D721Med (cell line): Measurements from ENCODE around the gene SPAG16.
"Not testable (repeated sequence)": the region's sequence is repeated elsewhere in the genome, so short reads cannot be mapped to it uniquely, and the experiment has no call there.

ENCODE experiments used
- DNase-seq: peaks from one replicate; pipeline ENCODE4 v3.0.0; 2011; ENCODE audit warnings: low spot score; ENCODE audit not compliant: insufficient read length
- FAIRE-seq: peaks from 2 replicates; lab custom pipeline; 2011; peaks lifted over from hg19 to GRCh38; lab: Jason Lieb, UNC
- CTCF ChIP-seq: IDR thresholded peaks from 2 replicates; pipeline ENCODE4 v1.5.1; 2012; ENCODE audit warnings: mild to moderate bottlenecking, control low read depth; ENCODE audit not compliant: insufficient read depth; ENCODE audit errors: missing control alignments

SPAG16 gene

GRCh38 chr2:213315168-213315876, 31.1 kb downstream of the SPAG16 start:
- FAIRE-seq (no peak), DNase-seq (no peak)
- TF ChIP-seq CTCF = no peak

GRCh38 chr2:213316001-213316735, 31.9 kb downstream of the SPAG16 start:
- no peak for TF ChIP-seq CTCF
- DNase-seq (no peak), FAIRE-seq (no peak)

GRCh38 chr2:213317929-213318328, 33.7 kb downstream of the SPAG16 start:
- TF ChIP-seq CTCF = no peak

GRCh38 chr2:213320604-213321003, 36.3 kb downstream of the SPAG16 start:
- FAIRE-seq (no peak), DNase-seq (no peak)
- TF ChIP-seq CTCF = no peak

More at GRCh38 chr2:213317929-213318328, 33.7 kb downstream of the SPAG16 start:
- no peak for DNase-seq
- no peak for FAIRE-seq

- FAIRE-seq (no peak), DNase-seq (no peak)
- no peak for TF ChIP-seq CTCF
Measured at GRCh38 chr2:213336253-213336770, 52.0 kb downstream of the SPAG16 start.

- DNase-seq (no peak), FAIRE-seq (no peak)
- TF ChIP-seq CTCF = no peak
Measured at GRCh38 chr2:213353419-213353818, 69.2 kb downstream of the SPAG16 start.

- DNase-seq (no peak), FAIRE-seq (no peak)
- no peak for TF ChIP-seq CTCF
Measured at GRCh38 chr2:213376644-213377043, 92.4 kb downstream of the SPAG16 start.

GRCh38 chr2:213407027-213407426, 122.8 kb downstream of the SPAG16 start:
- not testable (repeated sequence) for FAIRE-seq, DNase-seq

GRCh38 chr2:213408426-213409070, 124.3 kb downstream of the SPAG16 start:
- not testable (repeated sequence) for FAIRE-seq, DNase-seq

GRCh38 chr2:213410687-213411086, 126.4 kb downstream of the SPAG16 start:
- not testable (repeated sequence) for DNase-seq, FAIRE-seq
